PC-3 (cell line): ENCODE results near the gene CDK14. TPM values are rescaled to one million over a fixed set of nuclear protein-coding genes. Genes with fewer than 3 reads are reported as not detected.

ENCODE experiments used
- ATAC-seq: fragments of 200-7000 bp; cut with Tn5 transposase; 2 replicates; pipeline ENCODE4 v1.9.1; 2020; ENCODE audit warnings: mild to moderate bottlenecking, moderate library complexity
- BruUV-seq: library from RNA; stranded (reverse); fragments of 400-500 nt; replicated peaks from 2 replicates; lab custom pipeline; 2021; lab: Mats Ljungman, UMichigan
- CTCF ChIA-PET: fragments of 300-600 bp; sonication (Branson Sonifier 250); formaldehyde crosslinking; loops from one replicate; lab custom pipeline; 2022; ENCODE audit warnings: antibody characterized with exemption; lab: Charles Lee
- POLR2A ChIA-PET: fragments of 300-600 bp; sonication (Branson Sonifier 250); formaldehyde crosslinking; loops from one replicate; lab custom pipeline; 2022; ENCODE audit warnings: antibody characterized with exemption; ENCODE audit not compliant: unreplicated experiment; lab: Charles Lee
- DNase-seq: peaks from one replicate; pipeline ENCODE4 v3.0.0-alpha.2; 2015
- H2AFZ ChIP-seq: fragments of 300-600 bp; sonication (generic); 2 replicates; pipeline ENCODE4 v1.6.0; 2016; ENCODE audit warnings: antibody characterized with exemption, low read length
- H3F3A ChIP-seq: fragments of 300-600 bp; sonication (generic); one replicate; pipeline ENCODE4 v1.6.0; 2017; ENCODE audit warnings: antibody characterized with exemption, low read length, control low read depth, mild to moderate bottlenecking; ENCODE audit not compliant: unreplicated experiment
- H3K27ac ChIP-seq: fragments of 300-600 bp; sonication (generic); 2 replicates; pipeline ENCODE4 v1.5.1; 2016; ENCODE audit warnings: mild to moderate bottlenecking, low read length
- H3K27me3 ChIP-seq: fragments of 300-600 bp; sonication (generic); 2 replicates; pipeline ENCODE4 v1.6.1; 2016; ENCODE audit warnings: low read length, mixed read lengths
- H3K36me3 ChIP-seq: fragments of 300-600 bp; sonication (generic); 2 replicates; pipeline ENCODE4 v1.6.1; 2016; ENCODE audit warnings: low read depth, mixed run types, low read length, mixed read lengths
- H3K4me1 ChIP-seq: fragments of 300-600 bp; sonication (generic); 2 replicates; pipeline ENCODE4 v1.5.1; 2016; ENCODE audit warnings: low read length; ENCODE audit not compliant: insufficient read depth
- H3K4me2 ChIP-seq: fragments of 300-600 bp; sonication (generic); 2 replicates; pipeline ENCODE4 v1.6.0; 2016; ENCODE audit warnings: low read length
- H3K4me3 ChIP-seq: fragments of 300-600 bp; sonication (generic); 2 replicates; pipeline ENCODE4 v1.5.1; 2016; ENCODE audit warnings: mild to moderate bottlenecking, low read length, mixed read lengths
- H3K79me2 ChIP-seq: fragments of 300-600 bp; sonication (generic); 2 replicates; pipeline ENCODE4 v1.6.1; 2017; ENCODE audit warnings: low read length, mixed read lengths
- H3K9ac ChIP-seq: fragments of 300-600 bp; sonication (generic); 2 replicates; pipeline ENCODE4 v1.6.0; 2016; ENCODE audit warnings: mild to moderate bottlenecking, low read length
- H3K9me2 ChIP-seq: fragments of 300-600 bp; sonication (generic); replicated peaks from 2 replicates; pipeline ENCODE4 v1.6.1; 2016; ENCODE audit warnings: mixed run types, low read length, mixed read lengths
- H3K9me3 ChIP-seq: fragments of 300-600 bp; sonication (generic); 2 replicates; pipeline ENCODE4 v1.6.1; 2016; ENCODE audit warnings: low read length, mixed read lengths
- H4K20me1 ChIP-seq: fragments of 300-600 bp; sonication (generic); 2 replicates; pipeline ENCODE4 v1.6.1; 2016; ENCODE audit warnings: low read length, mixed read lengths
- EZH2 ChIP-seq: fragments of 300-600 bp; sonication (generic); IDR thresholded peaks from one replicate; pipeline ENCODE4 v1.6.1; 2017; ENCODE audit warnings: antibody characterized with exemption, mild to moderate bottlenecking, low read length; ENCODE audit not compliant: unreplicated experiment
- EZH2phosphoT487 ChIP-seq: fragments of 300-600 bp; sonication (generic); IDR thresholded peaks from 2 replicates; pipeline ENCODE4 v1.6.1; 2018; ENCODE audit warnings: mild to moderate bottlenecking, antibody characterized with exemption, low read length, borderline replicate concordance
- intact Hi-C: fragments of 100-400 bp; cut with micrococcal nuclease; formaldehyde crosslinking; loops from 2 replicates; pipeline ENCODE4 v1.9.0; 2023
- total RNA-seq: library from RNA; depleted of rRNA; stranded (reverse); fragments of >200 nt; gene quantifications from 2 replicates; pipeline ENCODE4 v1.2.3, GENCODE V29; 2014
- TF ChIP-seq, protein P1 (sequence below): fragments of 300-600 bp; sonication (generic); conservative IDR thresholded peaks from 2 replicates; pipeline ENCODE4 v1.5.1; 2017; ENCODE audit warnings: antibody characterized with exemption, low read depth, mild to moderate bottlenecking, low read length

The CDK14 gene
- total RNA-seq, 1 experiment from 2014 or later, result 8.2 TPM

DNA sequence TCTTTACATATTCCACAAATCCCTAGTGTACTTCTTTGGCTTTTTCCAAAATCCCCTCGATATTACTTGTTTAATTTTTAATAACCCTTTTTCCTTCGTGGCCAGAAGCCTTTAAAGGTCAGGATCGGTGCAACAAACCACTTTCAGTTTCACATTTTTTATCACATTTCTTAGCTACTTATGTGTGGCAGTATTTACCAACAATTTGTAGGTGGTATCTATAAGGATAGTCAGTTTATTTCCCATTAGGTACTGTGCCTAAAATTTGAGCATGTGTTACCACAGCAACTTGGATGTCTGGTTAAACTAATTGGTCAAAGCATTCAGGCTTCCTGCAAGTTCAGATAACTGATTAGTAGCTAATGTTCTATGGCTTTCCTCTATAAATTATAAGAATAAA is 104.9 kb downstream of the CDK14 start:
- no peak overlapping the region for H3K4me2 ChIP-seq
- no peak overlapping the region for H3K27ac ChIP-seq
- H2AFZ ChIP-seq, result no peak overlapping the region
- no peaks in the 10 kb centered on the region for H3K27me3 ChIP-seq
- no peak overlapping the region for H3K9ac ChIP-seq
- peaks cover 14% of the 10 kb centered on the region for H3K4me1 ChIP-seq
- no peaks in the 10 kb centered on the region for H3K36me3 ChIP-seq
- no peak for TF ChIP-seq EZH2
- ChIA-PET CTCF (no interaction called here), POLR2A (interaction anchor here (0.6 kb wide), 1 partner anchor 150 kb away, joined by 4 read pairs; no protein-coding TSS in a partner anchor)
- H3F3A ChIP-seq, result no peaks in the 10 kb centered on the region
- ATAC-seq (no peak), DNase-seq (no peak)
- no peaks in the 10 kb centered on the region for H3K9me3 ChIP-seq
- no peaks in the 10 kb centered on the region; the same call in 1 of the 2 replicates for H4K20me1 ChIP-seq
- no peak overlapping the region for H3K4me3 ChIP-seq
- H3K79me2 ChIP-seq, result no peaks in the 10 kb centered on the region
- intact Hi-C loops, result no loop called here
- BruUV-seq, result no TSS peak
- no peaks in the 10 kb centered on the region for H3K9me2 ChIP-seq

DNA sequence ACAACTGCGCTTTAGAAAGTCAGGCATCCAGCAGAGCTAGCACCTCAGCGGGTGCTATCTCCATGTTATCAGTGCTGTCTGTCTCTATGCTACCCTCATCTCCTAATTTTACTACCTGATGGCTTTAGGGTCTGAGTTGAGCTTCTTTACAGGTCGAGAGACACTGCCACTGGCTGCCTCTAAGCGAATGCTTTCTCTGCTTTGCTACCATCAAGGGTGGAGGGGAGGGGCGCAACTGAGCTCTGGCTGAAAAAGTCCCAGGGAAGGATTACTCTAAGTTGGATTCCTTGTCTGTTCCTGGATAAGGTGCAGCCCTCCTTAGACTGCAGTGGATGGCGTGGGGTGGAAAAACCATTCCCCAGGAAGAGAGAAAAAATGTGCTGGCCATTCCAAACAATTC is 105.7 kb downstream of the CDK14 start:
- Histone ChIP-seq H3K9me2 (no peaks in the 10 kb centered on the region), H3K27me3 (no peaks in the 10 kb centered on the region), H3K4me1 (peaks cover 14% of the 10 kb centered on the region), H4K20me1 (no peaks in the 10 kb centered on the region; the same call in 1 of the 2 replicates), H3F3A (no peaks in the 10 kb centered on the region), H3K79me2 (no peaks in the 10 kb centered on the region), H2AFZ (no peak overlapping the region), H3K9me3 (no peaks in the 10 kb centered on the region), H3K9ac (no peak overlapping the region), H3K4me2 (no peak overlapping the region), H3K27ac (no peak overlapping the region), H3K36me3 (no peaks in the 10 kb centered on the region), H3K4me3 (no peak overlapping the region)
- POLR2A ChIA-PET, result no interaction called here
- BruUV-seq, result no TSS peak
- DNase-seq (no peak), ATAC-seq (no peak)
- CTCF ChIA-PET, result no interaction called here
- TF ChIP-seq, protein P1, sequence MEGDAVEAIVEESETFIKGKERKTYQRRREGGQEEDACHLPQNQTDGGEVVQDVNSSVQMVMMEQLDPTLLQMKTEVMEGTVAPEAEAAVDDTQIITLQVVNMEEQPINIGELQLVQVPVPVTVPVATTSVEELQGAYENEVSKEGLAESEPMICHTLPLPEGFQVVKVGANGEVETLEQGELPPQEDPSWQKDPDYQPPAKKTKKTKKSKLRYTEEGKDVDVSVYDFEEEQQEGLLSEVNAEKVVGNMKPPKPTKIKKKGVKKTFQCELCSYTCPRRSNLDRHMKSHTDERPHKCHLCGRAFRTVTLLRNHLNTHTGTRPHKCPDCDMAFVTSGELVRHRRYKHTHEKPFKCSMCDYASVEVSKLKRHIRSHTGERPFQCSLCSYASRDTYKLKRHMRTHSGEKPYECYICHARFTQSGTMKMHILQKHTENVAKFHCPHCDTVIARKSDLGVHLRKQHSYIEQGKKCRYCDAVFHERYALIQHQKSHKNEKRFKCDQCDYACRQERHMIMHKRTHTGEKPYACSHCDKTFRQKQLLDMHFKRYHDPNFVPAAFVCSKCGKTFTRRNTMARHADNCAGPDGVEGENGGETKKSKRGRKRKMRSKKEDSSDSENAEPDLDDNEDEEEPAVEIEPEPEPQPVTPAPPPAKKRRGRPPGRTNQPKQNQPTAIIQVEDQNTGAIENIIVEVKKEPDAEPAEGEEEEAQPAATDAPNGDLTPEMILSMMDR, result no peak
- TF ChIP-seq EZH2phosphoT487, result no peak
- no peak for TF ChIP-seq EZH2
- intact Hi-C loops, result no loop called here

DNA sequence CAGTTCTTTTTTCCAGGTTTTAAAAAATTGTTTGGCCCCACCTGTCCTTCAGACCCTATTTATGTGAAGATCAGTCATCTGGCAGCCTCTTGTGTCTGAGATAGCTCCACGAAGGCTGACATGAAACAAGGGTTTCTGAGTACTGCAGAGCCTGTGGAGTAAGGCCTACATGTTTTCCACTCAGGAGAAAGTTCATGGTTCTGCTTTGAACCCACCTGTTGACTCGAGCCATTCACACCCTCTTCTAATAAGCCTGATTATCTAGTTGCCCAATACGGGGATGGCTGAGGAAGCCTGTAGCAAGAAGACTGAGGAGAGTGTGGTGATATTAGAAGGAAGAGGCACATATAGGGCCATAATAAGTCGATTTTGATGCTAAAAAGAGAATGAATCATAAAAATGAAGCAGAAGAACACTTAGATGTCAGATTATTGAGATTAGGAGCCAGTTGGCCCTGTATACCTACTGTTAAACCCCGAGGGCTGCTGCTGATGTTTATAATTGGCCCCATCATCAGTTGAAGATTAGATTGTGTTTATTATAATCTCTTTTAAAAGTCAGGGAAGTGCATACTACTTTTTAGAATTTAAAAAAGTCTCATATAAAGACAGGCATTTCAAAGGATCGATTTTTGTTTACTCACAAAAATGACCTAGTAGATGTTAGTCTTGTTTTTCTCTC is 109.4 kb downstream of the CDK14 start:
- CTCF ChIA-PET, result no interaction called here
- H4K20me1 ChIP-seq, result no peaks in the 10 kb centered on the region
- intact Hi-C loops, result loop anchor here (5.0 kb wide), 1 partner anchor 122 kb away; no protein-coding TSS in a partner anchor

More for the DNA sequence above, 109.4 kb downstream of the CDK14 start:
- H3K27me3 ChIP-seq, result no peaks in the 10 kb centered on the region
- H3K9ac ChIP-seq, result no peak overlapping the region
- H3K79me2 ChIP-seq, result no peaks in the 10 kb centered on the region
- H3K9me2 ChIP-seq, result no peaks in the 10 kb centered on the region
- no peak overlapping the region for H3K27ac ChIP-seq
- H3F3A ChIP-seq, result no peaks in the 10 kb centered on the region
- no peak overlapping the region for H3K4me3 ChIP-seq
- H3K4me2 ChIP-seq, result no peak overlapping the region
- BruUV-seq, result no TSS peak
- no peak overlapping the region for H2AFZ ChIP-seq
- DNase-seq (no peak), ATAC-seq (no peak)
- peaks cover 17% of the 10 kb centered on the region for H3K4me1 ChIP-seq
- POLR2A ChIA-PET, result no interaction called here
- TF ChIP-seq EZH2phosphoT487 (no peak), EZH2 (no peak)
- TF ChIP-seq, protein P1, result no peak
- H3K9me3 ChIP-seq, result no peaks in the 10 kb centered on the region
- H3K36me3 ChIP-seq, result no peaks in the 10 kb centered on the region
